CD4-positive, alpha-beta T cell (primary cell): Measurements from ENCODE around the gene ESR2. TPM values are rescaled to one million over a fixed set of nuclear protein-coding genes. Genes with fewer than 3 reads are reported as not detected.
"Not testable (repeated sequence)": the region's sequence is repeated elsewhere in the genome, so short reads cannot be mapped to it uniquely, and the experiment has no call there.

ENCODE experiments used
- ATAC-seq: fragments of 200-7000 bp; cut with Tn5 transposase; one replicate; pipeline ENCODE4 v1.10.0; 2022; ENCODE audit warnings: mild to moderate bottlenecking; ENCODE audit not compliant: poor library complexity
- CTCF ChIA-PET: fragments of 350-600 bp; sonication (Branson Sonifier 250); formaldehyde crosslinking; loops from one replicate; lab custom pipeline; 2021; ENCODE audit warnings: antibody characterized with exemption, inconsistent platforms; lab: Charles Lee
- POLR2A ChIA-PET: fragments of 350-600 bp; sonication (Branson Sonifier 250); formaldehyde crosslinking; loops from one replicate; lab custom pipeline; 2021; ENCODE audit warnings: antibody characterized with exemption, inconsistent platforms; lab: Charles Lee
- DNase-seq, 14 experiments: peaks; one replicate each; pipeline ENCODE4 v3.0.0-alpha.2; 2013 to 2020; ENCODE audit warnings: mixed read lengths in 2 of 14
- H3K27ac ChIP-seq, 2 donors: one replicate each; pipeline versions ENCODE4 v1.5.1 to v1.7.0; 2013; ENCODE audit warnings: low read length in 2 of 2, low read depth in 1 of 2, mild to moderate bottlenecking in 1 of 2
- H3K27me3 ChIP-seq, 2 experiments: 1 replicate in 1 of 2; 2 replicates in 1 of 2; pipeline versions ENCODE4 v1.6.1 to v1.7.0; 2013; ENCODE audit warnings: low read length in 2 of 2, control low read depth in 1 of 2, mild to moderate bottlenecking in 1 of 2, moderate library complexity in 1 of 2; ENCODE audit not compliant: insufficient read depth in 2 of 2, control insufficient read depth in 1 of 2
- H3K36me3 ChIP-seq: one replicate; pipeline ENCODE4 v1.6.1; 2013; ENCODE audit warnings: low read length, control low read depth; ENCODE audit not compliant: insufficient read depth
- H3K4me1 ChIP-seq: one replicate; pipeline ENCODE4 v1.6.1; 2013; ENCODE audit warnings: low read length, control low read depth; ENCODE audit not compliant: insufficient read depth
- H3K4me3 ChIP-seq: one replicate; pipeline ENCODE4 v1.5.1; 2013; ENCODE audit warnings: mild to moderate bottlenecking, low read length, moderate library complexity
- H3K9me3 ChIP-seq, 2 experiments: 1 replicate in 1 of 2; 2 replicates in 1 of 2; pipeline versions ENCODE4 v1.6.1 to v1.7.0; 2013; ENCODE audit warnings: low read length in 2 of 2, mild to moderate bottlenecking in 2 of 2, control low read depth in 1 of 2, moderate library complexity in 1 of 2; ENCODE audit not compliant: control insufficient read depth in 1 of 2, insufficient read depth in 1 of 2
- H3K27ac Mint-ChIP-seq: one replicate; pipeline ENCODE4 v1.8.0; 2020; ENCODE audit warnings: mixed read lengths
- H3K27me3 Mint-ChIP-seq: one replicate; pipeline ENCODE4 v1.8.0; 2021; ENCODE audit warnings: mixed read lengths
- H3K36me3 Mint-ChIP-seq: one replicate; pipeline ENCODE4 v1.8.0; 2021; ENCODE audit warnings: low read depth, mixed read lengths
- H3K4me1 Mint-ChIP-seq: one replicate; pipeline ENCODE4 v1.8.0; 2021; ENCODE audit warnings: low read depth, mixed read lengths
- H3K4me3 Mint-ChIP-seq: one replicate; pipeline ENCODE4 v1.8.0; 2020; ENCODE audit warnings: mild to moderate bottlenecking, mixed read lengths
- H3K9me3 Mint-ChIP-seq: one replicate; pipeline ENCODE4 v1.8.0; 2020; ENCODE audit warnings: mixed read lengths
- intact Hi-C, 2 experiments: fragments of 100-400 bp; cut with DNase I in 1 of 2; cut with micrococcal nuclease in 1 of 2; formaldehyde crosslinking; loops; one replicate each; pipeline versions ENCODE4 v1.15.1 to v1.9.0; 2023 to 2025; cut with DNase I, micrococcal nuclease
- total RNA-seq, 174 experiments: library from RNA in 2 of 174; stranded (reverse) in 2 of 174; gene quantifications; one replicate each; pipeline ENCODE4 v1.2.3 and lab custom pipeline; 2021 to 2026
- TF ChIP-seq, protein P1 (sequence below): fragments of 200-600 bp; IDR thresholded peaks from one replicate; pipeline ENCODE4 v1.8.0; 2022; ENCODE audit warnings: antibody characterized with exemption, mild to moderate bottlenecking

The ESR2 gene
- total RNA-seq, 2 experiments from 2014 or later: 0.08 TPM; not detected in 1

DNA sequence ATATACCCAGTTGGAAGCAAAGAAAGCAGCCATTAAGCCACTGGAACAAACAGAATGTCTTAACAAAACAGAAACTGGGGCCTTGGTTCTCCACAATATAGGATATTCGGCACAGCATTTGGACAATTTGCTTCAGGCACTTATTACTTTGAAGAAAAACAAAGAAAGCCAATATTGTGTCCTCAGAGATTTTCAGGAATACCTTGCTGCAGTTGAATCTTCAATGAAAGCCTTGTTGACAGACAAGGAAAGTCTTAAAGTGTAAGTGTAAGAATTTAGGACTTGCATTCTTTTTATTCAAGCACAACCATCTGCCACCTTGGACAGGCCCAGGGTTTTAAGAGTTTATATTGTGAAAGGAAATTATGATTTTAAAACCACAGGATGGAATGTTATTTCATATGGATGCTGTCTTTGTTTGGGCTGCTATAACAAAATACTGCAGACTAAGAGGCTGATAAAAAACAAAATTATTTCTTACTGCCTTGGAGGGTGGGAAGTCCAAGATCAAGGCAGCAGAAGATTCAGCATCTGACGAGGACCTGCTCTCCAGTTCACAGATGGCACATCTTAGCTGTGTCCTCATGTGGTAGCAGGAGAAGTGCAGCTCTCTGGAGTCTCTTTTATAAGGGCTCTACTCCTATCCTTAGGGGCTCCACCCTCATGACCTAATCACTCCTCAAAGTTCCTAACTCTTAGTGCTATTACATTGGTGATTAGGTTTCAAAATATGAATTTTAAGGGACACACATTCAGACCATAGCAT lies 244.4 kb downstream of the ESR2 start:
- ChIA-PET CTCF (interaction anchor here (0.8 kb wide), 1 partner anchor 11 kb away, joined by 4 read pairs; no protein-coding TSS in a partner anchor), POLR2A (no interaction called here)
- peaks cover 81% of the 10 kb centered on the region for H3K36me3 Mint-ChIP-seq
- no peaks in the 10 kb centered on the region for H3K9me3 ChIP-seq
- peaks cover 55% of the 10 kb centered on the region for H3K36me3 ChIP-seq
- no peak overlapping the region for H3K4me3 ChIP-seq
- TF ChIP-seq, protein P1, sequence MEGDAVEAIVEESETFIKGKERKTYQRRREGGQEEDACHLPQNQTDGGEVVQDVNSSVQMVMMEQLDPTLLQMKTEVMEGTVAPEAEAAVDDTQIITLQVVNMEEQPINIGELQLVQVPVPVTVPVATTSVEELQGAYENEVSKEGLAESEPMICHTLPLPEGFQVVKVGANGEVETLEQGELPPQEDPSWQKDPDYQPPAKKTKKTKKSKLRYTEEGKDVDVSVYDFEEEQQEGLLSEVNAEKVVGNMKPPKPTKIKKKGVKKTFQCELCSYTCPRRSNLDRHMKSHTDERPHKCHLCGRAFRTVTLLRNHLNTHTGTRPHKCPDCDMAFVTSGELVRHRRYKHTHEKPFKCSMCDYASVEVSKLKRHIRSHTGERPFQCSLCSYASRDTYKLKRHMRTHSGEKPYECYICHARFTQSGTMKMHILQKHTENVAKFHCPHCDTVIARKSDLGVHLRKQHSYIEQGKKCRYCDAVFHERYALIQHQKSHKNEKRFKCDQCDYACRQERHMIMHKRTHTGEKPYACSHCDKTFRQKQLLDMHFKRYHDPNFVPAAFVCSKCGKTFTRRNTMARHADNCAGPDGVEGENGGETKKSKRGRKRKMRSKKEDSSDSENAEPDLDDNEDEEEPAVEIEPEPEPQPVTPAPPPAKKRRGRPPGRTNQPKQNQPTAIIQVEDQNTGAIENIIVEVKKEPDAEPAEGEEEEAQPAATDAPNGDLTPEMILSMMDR: no peak
- H3K4me1 ChIP-seq: no peaks in the 10 kb centered on the region
- H3K27ac Mint-ChIP-seq: no peak overlapping the region
- intact Hi-C loops: no loop called here
- H3K4me1 Mint-ChIP-seq: no peaks in the 10 kb centered on the region
- DNase-seq (no peak), ATAC-seq (no peak)
- no peak overlapping the region for H3K4me3 Mint-ChIP-seq
- H3K9me3 Mint-ChIP-seq: no peaks in the 10 kb centered on the region
- H3K27me3 ChIP-seq: no peaks in the 10 kb centered on the region
- no peaks in the 10 kb centered on the region for H3K27me3 Mint-ChIP-seq
- no peak overlapping the region for H3K27ac ChIP-seq

DNA sequence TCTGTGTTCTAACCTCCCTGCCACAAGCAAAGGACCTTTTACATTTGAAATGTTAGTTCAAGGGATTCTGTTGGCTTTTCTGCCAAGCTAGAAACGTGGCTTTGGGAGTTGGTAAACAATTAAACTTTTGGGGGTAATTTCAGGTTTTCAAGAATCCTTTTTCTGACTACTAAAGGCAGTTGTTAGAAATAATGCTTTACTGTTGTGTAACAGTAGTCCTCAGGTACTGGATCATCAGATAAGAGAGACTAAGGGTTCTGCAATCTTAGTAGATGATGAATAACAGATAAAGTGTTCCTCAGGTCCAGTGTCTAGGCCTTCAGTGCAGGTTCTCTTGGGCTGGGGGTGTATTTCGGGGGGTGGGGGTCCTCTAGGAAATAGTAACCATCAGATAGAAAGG lies 249.1 kb downstream of the ESR2 start:
- Mint-ChIP-seq H3K27ac (no peak overlapping the region), H3K4me1 (no peaks in the 10 kb centered on the region), H3K4me3 (no peak overlapping the region), H3K36me3 (peaks cover 84% of the 10 kb centered on the region), H3K9me3 (peaks cover 8% of the 10 kb centered on the region), H3K27me3 (no peaks in the 10 kb centered on the region)
- no peak overlapping the region for H3K4me3 ChIP-seq
- DNase-seq (no peak), ATAC-seq (no peak)
- CTCF ChIA-PET: no interaction called here
- H3K27ac ChIP-seq: no peak overlapping the region
- H3K4me1 ChIP-seq: no peaks in the 10 kb centered on the region
- TF ChIP-seq, protein P1: no peak
- H3K36me3 ChIP-seq: peaks cover 39% of the 10 kb centered on the region
- peaks cover 0 to 9% of the 10 kb centered on the region in 2 experiments for H3K9me3 ChIP-seq
- no peaks in the 10 kb centered on the region for H3K27me3 ChIP-seq
- POLR2A ChIA-PET: interaction anchor here (0.6 kb wide), 1 partner anchor 662 kb away, joined by 3 read pairs; no protein-coding TSS in a partner anchor
- intact Hi-C loops: no loop called here

DNA sequence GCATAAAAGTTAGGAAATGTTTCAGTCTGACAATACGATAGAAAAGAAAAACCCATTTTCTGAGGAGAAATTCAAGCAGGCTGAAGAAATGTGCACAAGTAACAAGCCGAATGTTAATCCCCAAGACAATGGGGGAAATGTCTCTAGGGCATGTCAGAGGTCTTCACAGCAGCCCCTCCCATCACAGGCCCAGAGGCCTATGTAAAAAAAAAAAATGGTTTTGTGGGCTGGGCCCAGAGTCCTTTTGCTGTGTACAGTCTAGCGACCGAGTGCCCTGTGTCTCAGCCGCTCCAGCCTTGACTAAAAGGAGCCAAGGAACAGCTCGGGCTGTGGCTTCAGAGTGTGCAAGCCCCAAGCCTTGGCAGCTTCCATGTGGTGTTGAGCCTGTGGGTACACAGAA lies 250.9 kb downstream of the ESR2 start:
- H3K4me1 ChIP-seq, intact Hi-C loops, CTCF ChIA-PET, H3K27ac ChIP-seq, H3K4me3 Mint-ChIP-seq, DNase-seq, POLR2A ChIA-PET, H3K4me1 Mint-ChIP-seq, H3K9me3 Mint-ChIP-seq, H3K27me3 ChIP-seq, H3K4me3 ChIP-seq, H3K27me3 Mint-ChIP-seq, H3K27ac Mint-ChIP-seq, ATAC-seq: not testable (repeated sequence)
- peaks cover 83% of the 10 kb centered on the region for H3K36me3 Mint-ChIP-seq
- Histone ChIP-seq H3K36me3 (peaks cover 33% of the 10 kb centered on the region), H3K9me3 (peaks cover 0 to 13% of the 10 kb centered on the region in 2 experiments)
